ENCODE data around the gene GDPD3. TPM values are rescaled to one million over a fixed set of nuclear protein-coding genes. Genes with fewer than 3 reads are reported as not detected.
A peak's percentile ranks its signal among the peaks of the same experiment; 100 is the strongest.

GDPD3 gene
- total RNA-seq, 1 donor from 2014 or later = 1.8 TPM

DNA sequence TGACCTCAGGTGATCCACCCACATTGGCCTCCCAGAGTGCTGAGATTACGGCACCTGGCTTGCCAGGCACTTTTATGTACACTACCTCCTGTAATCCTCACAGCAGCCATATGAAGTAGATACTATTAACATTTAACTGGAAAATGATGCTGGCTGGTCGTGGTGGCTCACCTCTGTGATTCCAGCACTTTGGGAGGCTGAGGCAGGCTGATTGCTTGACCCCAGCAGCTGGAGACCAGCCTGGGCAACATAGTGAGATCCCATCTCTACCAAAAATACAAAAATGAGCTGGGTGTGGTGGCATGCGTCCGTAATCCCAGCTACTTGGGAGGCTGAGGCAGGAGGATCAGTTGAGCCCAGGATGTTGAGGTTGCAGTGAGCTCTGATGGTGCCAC lies 11.6 kb upstream of the GDPD3 start:
- Mint-ChIP-seq H3K36me3 (ENCODE audit: low read depth, unreplicated experiment) (no peaks in the 10 kb centered on the region), H3K4me3 (ENCODE audit: unreplicated experiment) (no peak overlapping the region), H3K9me3 (ENCODE audit: unreplicated experiment) (no peaks in the 10 kb centered on the region), H3K27ac (ENCODE audit: unreplicated experiment) (no peak overlapping the region), H3K4me1 (ENCODE audit: low read depth, unreplicated experiment) (peaks cover 7% of the 10 kb centered on the region), H3K27me3 (ENCODE audit: low read depth, unreplicated experiment) (peaks cover 9% of the 10 kb centered on the region)
- no peak overlapping the region for H3K4me2 ChIP-seq (ENCODE audit: low read length)
- no peak overlapping the region for H3K27ac ChIP-seq (ENCODE audit: low read depth, low read length)
- no peak overlapping the region for H2AFZ ChIP-seq (ENCODE audit: low read depth, low read length)
- H3K4me1 ChIP-seq (ENCODE audit: insufficient read depth, low read length) = peaks cover 17% of the 10 kb centered on the region
- TF ChIP-seq EZH2 (IDR thresholded peaks at IDR 0.05; ENCODE audit: insufficient read depth, low read length) = no peak
- TF ChIP-seq, protein P1, sequence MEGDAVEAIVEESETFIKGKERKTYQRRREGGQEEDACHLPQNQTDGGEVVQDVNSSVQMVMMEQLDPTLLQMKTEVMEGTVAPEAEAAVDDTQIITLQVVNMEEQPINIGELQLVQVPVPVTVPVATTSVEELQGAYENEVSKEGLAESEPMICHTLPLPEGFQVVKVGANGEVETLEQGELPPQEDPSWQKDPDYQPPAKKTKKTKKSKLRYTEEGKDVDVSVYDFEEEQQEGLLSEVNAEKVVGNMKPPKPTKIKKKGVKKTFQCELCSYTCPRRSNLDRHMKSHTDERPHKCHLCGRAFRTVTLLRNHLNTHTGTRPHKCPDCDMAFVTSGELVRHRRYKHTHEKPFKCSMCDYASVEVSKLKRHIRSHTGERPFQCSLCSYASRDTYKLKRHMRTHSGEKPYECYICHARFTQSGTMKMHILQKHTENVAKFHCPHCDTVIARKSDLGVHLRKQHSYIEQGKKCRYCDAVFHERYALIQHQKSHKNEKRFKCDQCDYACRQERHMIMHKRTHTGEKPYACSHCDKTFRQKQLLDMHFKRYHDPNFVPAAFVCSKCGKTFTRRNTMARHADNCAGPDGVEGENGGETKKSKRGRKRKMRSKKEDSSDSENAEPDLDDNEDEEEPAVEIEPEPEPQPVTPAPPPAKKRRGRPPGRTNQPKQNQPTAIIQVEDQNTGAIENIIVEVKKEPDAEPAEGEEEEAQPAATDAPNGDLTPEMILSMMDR (IDR thresholded peaks at IDR 0.05; ENCODE audit: insufficient read depth, low read depth, low read length) = no peak
- no peaks in the 10 kb centered on the region for H4K20me1 ChIP-seq (ENCODE audit: insufficient read depth, low read length)
- no peaks in the 10 kb centered on the region for H3K27me3 ChIP-seq (ENCODE audit: insufficient read depth, low read length)
- H3K9me3 ChIP-seq (ENCODE audit: insufficient read depth, low read depth, low read length) = no peaks in the 10 kb centered on the region
- H3K9ac ChIP-seq (ENCODE audit: low read length) = no peak overlapping the region
- FAIRE-seq (no peak), DNase-seq (ENCODE audit: low read depth) (no peak)
- H3K79me2 ChIP-seq (ENCODE audit: insufficient read depth, low read length) = peaks cover 4% of the 10 kb centered on the region
- H3K4me3 ChIP-seq (ENCODE audit: insufficient read depth, low read depth, low read length) = no peak overlapping the region
- no peaks in the 10 kb centered on the region for H3K36me3 ChIP-seq (ENCODE audit: insufficient read depth, low read length)

DNA sequence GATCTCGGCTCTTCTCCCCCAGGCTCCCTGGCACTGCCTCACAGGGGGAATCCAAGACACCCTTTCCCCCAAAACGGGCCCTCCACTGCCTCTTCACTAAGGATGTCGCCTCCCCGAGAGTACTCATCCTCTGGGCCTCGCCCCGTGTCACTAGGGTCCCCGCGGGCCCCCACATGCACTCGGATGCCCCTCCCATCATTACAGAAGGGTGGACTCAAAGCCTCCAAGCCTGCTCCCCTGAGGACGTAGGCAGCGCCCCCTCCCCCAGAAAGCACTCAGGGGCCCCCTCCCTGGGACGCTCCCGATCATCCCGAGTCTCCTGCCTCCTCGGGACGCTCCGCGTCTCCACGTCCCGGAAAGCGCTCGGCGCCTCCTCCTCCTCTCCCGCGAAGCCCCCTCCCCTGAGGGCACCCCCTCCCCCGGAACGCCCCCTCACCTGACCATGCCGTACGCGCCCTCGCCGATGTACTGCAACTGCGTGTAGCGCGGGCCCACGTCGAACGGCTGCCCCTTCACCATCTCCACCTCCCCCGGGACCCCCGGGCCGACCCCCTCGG lies 9.3 kb upstream of the GDPD3 start:
- Mint-ChIP-seq H3K27ac (ENCODE audit: unreplicated experiment) (peak overlapping the region; percentile 41), H3K4me1 (ENCODE audit: low read depth, unreplicated experiment) (peaks cover 7% of the 10 kb centered on the region), H3K36me3 (ENCODE audit: low read depth, unreplicated experiment) (no peaks in the 10 kb centered on the region), H3K9me3 (ENCODE audit: unreplicated experiment) (no peaks in the 10 kb centered on the region), H3K4me3 (ENCODE audit: unreplicated experiment) (peak overlapping the region; percentile 88), H3K27me3 (ENCODE audit: low read depth, unreplicated experiment) (peaks cover 5% of the 10 kb centered on the region)
- Histone ChIP-seq H3K27ac (ENCODE audit: low read depth, low read length) (no peak overlapping the region), H3K36me3 (ENCODE audit: insufficient read depth, low read length) (peaks cover 2% of the 10 kb centered on the region), H3K4me2 (ENCODE audit: low read length) (peak overlapping the region; percentile 97), H3K4me1 (ENCODE audit: insufficient read depth, low read length) (peaks cover 17% of the 10 kb centered on the region), H3K79me2 (ENCODE audit: insufficient read depth, low read length) (peaks cover 4% of the 10 kb centered on the region), H3K4me3 (ENCODE audit: insufficient read depth, low read depth, low read length) (peak overlapping the region; percentile 72), H3K9ac (ENCODE audit: low read length) (peak overlapping the region; percentile 83), H3K9me3 (ENCODE audit: insufficient read depth, low read depth, low read length) (no peaks in the 10 kb centered on the region), H4K20me1 (ENCODE audit: insufficient read depth, low read length) (no peaks in the 10 kb centered on the region), H2AFZ (ENCODE audit: low read depth, low read length) (peak overlapping the region; percentile 72), H3K27me3 (ENCODE audit: insufficient read depth, low read length) (no peaks in the 10 kb centered on the region)
- no peak for DNase-seq (ENCODE audit: low read depth)
- FAIRE-seq = no peak
- TF ChIP-seq, protein P1 (IDR thresholded peaks at IDR 0.05; ENCODE audit: insufficient read depth, low read depth, low read length) = no peak
- no peak for TF ChIP-seq EZH2 (IDR thresholded peaks at IDR 0.05; ENCODE audit: insufficient read depth, low read length)
